ENCODE results near the gene DOCK3.

- TF ChIP-seq CTCF (conservative IDR thresholded peaks at IDR 0.05; ENCODE audit: low read depth, low read length) (no peak), EZH2 (IDR thresholded peaks at IDR 0.05; ENCODE audit: borderline replicate concordance, low read depth, low read length, poor library complexity, severe bottlenecking) (no peak)
Measured at GRCh38 chr3:51243924-51244323, 569.2 kb downstream of the DOCK3 start.
